KG1 (cell line): ENCODE data around the gene SAMD10.
"Not testable (repeated sequence)": the region's sequence is repeated elsewhere in the genome, so short reads cannot be mapped to it uniquely, and the experiment has no call there.

Experiments
- DNase-seq: peaks from one replicate; lab custom pipeline; 2025; lab: John Stamatoyannopoulos, UW

SAMD10 gene

GRCh38 chr20:63979557-63980316, at the start of gene SAMD10:
Gene SAMD10, minus strand, starts transcription at chr20:63979642. Its CDS starts 175 bp downstream, at chr20:63979467.
- DNase-seq, result peak; percentile 64

GRCh38 chr20:64027981-64028685, 48.7 kb upstream of the SAMD10 start:
- DNase-seq, result no peak

GRCh38 chr20:64025826-64026412, 46.5 kb upstream of the SAMD10 start:
- DNase-seq, result no peak

- no peak for DNase-seq
Measured at GRCh38 chr20:64025101-64025825, 45.8 kb upstream of the SAMD10 start.

GRCh38 chr20:64024141-64024990, 44.9 kb upstream of the SAMD10 start:
- no peak for DNase-seq

- DNase-seq, result no peak
Measured at GRCh38 chr20:64023361-64024140, 44.1 kb upstream of the SAMD10 start.

- no peak for DNase-seq
Measured at GRCh38 chr20:64022671-64023360, 43.4 kb upstream of the SAMD10 start.

GRCh38 chr20:64021124-64021975, 41.9 kb upstream of the SAMD10 start:
- DNase-seq, result no peak

GRCh38 chr20:64015635-64016034, 36.2 kb upstream of the SAMD10 start:
- DNase-seq, result no peak

- not testable (repeated sequence) for DNase-seq
Measured at GRCh38 chr20:64012385-64013154, 33.1 kb upstream of the SAMD10 start.

GRCh38 chr20:64011366-64011779, 31.9 kb upstream of the SAMD10 start:
- no peak for DNase-seq

- no peak for DNase-seq
Measured at GRCh38 chr20:64010711-64011237, 31.3 kb upstream of the SAMD10 start.

- DNase-seq, result no peak
Measured at GRCh38 chr20:64009811-64010387, 30.5 kb upstream of the SAMD10 start.

- no peak for DNase-seq
Measured at GRCh38 chr20:64006902-64007301, 27.5 kb upstream of the SAMD10 start.

GRCh38 chr20:64006490-64006889, 27.0 kb upstream of the SAMD10 start:
- DNase-seq, result no peak

- no peak for DNase-seq
Measured at GRCh38 chr20:64005394-64005793, 26.0 kb upstream of the SAMD10 start.

- DNase-seq, result no peak
Measured at GRCh38 chr20:64003960-64004725, 24.7 kb upstream of the SAMD10 start.
